Neural cell (in vitro differentiated cells): ENCODE results near the gene VEPH1.

Source experiments
- EP300 ChIP-seq: fragments of 450-650 bp; conservative IDR thresholded peaks from 2 replicates; pipeline ENCODE4 v1.6.1; 2014; ENCODE audit warnings: antibody characterized with exemption, mild to moderate bottlenecking, moderate library complexity; ENCODE audit not compliant: poor library complexity, severe bottlenecking
- MXI1 ChIP-seq: fragments of 450-650 bp; conservative IDR thresholded peaks from 2 replicates; pipeline ENCODE4 v1.6.1; 2014; ENCODE audit warnings: antibody characterized with exemption, mild to moderate bottlenecking; ENCODE audit not compliant: poor library complexity, severe bottlenecking
- POLR2AphosphoS5 ChIP-seq: IDR thresholded peaks from 2 replicates; pipeline ENCODE4 v1.6.1; 2012
- TF ChIP-seq, protein P1 (sequence below): fragments of 450-650 bp; IDR thresholded peaks from 2 replicates; pipeline ENCODE4 v1.5.1; 2014; ENCODE audit warnings: antibody characterized with exemption, mild to moderate bottlenecking, moderate library complexity; ENCODE audit not compliant: poor library complexity, severe bottlenecking

GRCh38 chr3:157351981-157352380 is 151.2 kb downstream of the VEPH1 start:
- TF ChIP-seq POLR2AphosphoS5 = no peak
- no peak for TF ChIP-seq EP300
- TF ChIP-seq, protein P1, sequence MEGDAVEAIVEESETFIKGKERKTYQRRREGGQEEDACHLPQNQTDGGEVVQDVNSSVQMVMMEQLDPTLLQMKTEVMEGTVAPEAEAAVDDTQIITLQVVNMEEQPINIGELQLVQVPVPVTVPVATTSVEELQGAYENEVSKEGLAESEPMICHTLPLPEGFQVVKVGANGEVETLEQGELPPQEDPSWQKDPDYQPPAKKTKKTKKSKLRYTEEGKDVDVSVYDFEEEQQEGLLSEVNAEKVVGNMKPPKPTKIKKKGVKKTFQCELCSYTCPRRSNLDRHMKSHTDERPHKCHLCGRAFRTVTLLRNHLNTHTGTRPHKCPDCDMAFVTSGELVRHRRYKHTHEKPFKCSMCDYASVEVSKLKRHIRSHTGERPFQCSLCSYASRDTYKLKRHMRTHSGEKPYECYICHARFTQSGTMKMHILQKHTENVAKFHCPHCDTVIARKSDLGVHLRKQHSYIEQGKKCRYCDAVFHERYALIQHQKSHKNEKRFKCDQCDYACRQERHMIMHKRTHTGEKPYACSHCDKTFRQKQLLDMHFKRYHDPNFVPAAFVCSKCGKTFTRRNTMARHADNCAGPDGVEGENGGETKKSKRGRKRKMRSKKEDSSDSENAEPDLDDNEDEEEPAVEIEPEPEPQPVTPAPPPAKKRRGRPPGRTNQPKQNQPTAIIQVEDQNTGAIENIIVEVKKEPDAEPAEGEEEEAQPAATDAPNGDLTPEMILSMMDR = no peak
- no peak for TF ChIP-seq MXI1
